GM18517 (cell line): ENCODE data around the gene ZNF862.
"Not testable (repeated sequence)": the region's sequence is repeated elsewhere in the genome, so short reads cannot be mapped to it uniquely, and the experiment has no call there.

ENCODE experiments used
- ATAC-seq: cut with Tn5 transposase; IDR thresholded peaks from one replicate; pipeline ENCODE4 v1.9.1; 2021; ENCODE audit warnings: mild to moderate bottlenecking, moderate library complexity; ENCODE audit not compliant: unreplicated experiment

The ZNF862 gene

GRCh38 chr7:149879271-149879743 is 41.1 kb downstream of the ZNF862 start:
- ATAC-seq: no peak

DNA sequence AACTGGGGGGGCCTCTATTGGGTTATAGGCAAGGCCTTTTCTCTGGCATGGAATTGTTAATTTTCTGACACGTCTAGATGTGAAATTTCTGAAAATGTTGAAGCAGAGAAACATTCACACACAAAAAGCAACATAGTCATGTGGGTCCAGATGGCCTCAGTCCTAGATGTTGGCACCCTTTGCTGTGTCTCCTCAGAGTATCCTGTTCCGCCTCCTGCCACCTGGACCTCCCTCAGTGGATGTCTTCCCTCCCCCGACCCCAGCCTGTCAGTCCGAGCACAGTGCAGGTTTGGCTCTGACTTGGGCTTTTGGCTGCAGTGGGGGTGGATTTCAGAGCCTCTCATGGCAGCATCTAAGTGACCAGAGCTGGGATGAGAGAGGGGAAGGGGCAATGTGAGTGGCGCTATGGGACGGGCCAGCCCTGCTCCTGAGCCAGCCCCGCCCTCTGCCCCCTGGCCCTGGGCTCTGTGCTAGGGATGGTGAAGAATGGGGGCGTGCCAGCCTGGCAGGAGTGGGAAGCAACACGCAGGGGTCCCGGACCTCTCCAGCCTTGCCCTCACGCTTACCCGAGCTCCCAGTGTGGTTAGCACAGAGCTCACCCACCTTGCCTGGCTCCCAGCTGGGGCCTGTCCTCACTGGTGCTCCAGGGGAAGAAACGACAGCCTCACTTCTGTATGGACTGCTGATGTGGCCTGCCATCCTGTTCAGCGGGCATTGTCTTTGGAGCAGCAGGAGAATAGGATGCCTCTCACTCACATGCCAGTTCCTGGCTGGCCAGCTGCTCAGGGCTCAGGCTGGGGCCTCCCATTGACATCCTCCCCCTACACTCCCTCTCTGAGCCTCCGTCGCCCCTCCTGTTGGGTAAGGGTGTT is 41.8 kb downstream of the ZNF862 start:
- no peak for ATAC-seq

DNA sequence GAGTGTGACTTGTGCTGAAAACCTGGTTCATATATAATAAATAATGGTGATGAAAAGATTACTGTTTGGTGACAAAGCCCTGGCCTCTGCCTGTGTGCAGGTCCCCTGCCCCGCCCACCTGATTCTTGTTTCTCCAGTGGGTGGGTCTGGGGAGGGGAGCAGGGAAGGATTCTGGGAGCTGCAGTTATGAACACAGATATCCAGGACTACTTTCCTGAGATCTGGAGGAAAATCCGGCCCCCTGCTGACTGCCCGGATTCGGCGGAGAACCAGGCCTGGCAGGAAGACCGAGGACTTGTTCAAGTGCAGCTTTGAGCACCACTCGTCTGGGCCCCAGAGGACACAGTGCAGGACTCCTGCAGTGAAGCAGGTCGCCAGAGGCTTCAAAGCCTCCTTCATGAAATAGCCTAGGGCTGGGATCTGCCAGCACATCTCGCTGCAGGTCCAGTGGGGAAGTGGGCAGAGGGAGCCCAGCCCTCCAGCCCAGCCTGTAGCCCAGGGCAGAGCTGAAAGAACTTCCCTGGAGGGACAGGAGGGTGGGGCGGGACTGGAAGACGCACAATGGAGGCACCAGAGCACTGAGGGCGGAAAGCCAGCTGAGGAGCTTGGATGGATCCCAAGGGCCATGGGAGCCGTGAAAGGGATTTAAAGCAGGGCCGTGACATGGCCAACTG is 42.6 kb downstream of the ZNF862 start:
- no peak for ATAC-seq

- ATAC-seq: no peak
These were observed 43.4 kb downstream of the ZNF862 start for GRCh38 chr7:149881328-149882247.

DNA sequence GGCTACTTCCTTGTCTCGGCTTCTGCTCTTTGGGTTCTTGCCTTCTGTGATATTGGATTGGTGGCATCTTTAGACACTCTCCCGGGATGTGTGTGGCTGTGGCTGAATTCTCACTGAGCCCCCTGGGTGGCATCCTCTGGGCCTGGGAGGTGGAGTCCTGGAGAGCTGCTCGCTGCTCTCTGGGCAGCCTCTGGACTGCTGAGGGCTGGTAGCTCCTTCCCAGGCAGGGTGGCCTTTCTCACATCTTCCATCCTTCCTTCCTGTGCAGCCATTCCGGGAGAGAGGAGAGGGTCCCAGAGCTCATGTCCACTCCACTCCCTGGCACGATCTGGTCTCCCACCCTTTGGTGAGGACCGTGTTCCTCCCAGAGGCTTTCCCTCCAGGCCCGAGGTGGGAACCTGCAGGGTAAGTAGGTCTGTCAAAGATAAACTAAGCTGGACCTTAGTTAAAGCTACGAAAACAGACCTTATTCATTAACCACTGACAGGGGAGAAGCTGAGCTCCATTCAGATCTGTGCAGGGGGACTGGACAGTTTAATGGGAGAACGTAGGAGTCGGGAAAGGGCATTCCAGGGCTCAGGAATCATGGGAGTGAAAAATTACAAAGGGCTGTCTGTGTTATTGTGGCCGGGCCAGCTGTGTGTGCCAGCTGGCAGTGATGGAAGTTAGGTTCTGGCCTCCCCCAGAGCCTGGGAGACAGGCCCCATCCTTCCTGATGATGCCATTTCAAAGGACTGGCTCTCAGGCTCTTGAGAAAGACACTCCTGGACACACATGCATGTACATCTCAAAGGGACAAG is 44.3 kb downstream of the ZNF862 start:
- no peak for ATAC-seq

- no peak for ATAC-seq
These were observed 44.9 kb downstream of the ZNF862 start for GRCh38 chr7:149883048-149883438.

GRCh38 chr7:149883452-149883861 is 45.3 kb downstream of the ZNF862 start:
- ATAC-seq: peak; percentile 78

DNA sequence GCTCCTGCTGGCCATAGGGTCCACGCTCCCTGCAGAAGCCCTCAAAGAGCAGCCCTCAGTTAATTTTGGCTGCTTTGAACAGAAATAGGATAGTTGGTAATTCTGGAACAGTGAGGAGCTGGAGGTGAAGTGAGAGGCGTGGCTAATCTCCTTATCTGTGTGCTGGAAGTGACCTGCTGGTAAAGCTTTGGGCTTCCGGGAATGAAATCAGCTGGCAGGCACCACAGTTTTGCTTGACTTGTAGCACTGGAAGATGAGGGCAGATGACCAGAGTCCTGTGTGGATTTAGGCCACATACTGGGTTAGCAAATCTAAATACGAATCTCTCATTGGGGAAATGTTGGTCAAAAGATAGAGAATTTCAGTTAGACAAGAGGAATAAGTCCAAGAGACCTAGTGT is 45.8 kb downstream of the ZNF862 start:
- no peak for ATAC-seq

GRCh38 chr7:149884541-149884940 is 46.4 kb downstream of the ZNF862 start:
- ATAC-seq: no peak

GRCh38 chr7:149885191-149886017 is 47.2 kb downstream of the ZNF862 start:
- ATAC-seq: no peak

DNA sequence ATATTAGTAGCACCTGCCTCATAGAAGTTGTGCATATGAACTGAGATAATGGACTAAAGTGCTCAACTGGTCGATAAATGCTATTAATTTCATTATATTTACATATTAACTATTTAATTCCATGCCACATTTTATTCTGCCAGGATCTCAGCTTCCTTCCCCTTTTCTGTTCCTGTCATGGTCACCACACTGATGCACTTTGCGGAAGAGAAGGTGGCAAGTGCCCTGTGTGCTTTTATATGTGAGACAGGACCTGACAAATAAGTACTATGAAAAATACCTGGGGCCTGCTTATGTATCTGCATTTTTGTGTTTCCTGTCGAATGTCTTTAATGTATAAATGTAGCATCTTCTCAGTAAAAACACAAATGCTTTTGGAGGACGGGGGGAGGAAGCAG is 47.8 kb downstream of the ZNF862 start:
- no peak for ATAC-seq

DNA sequence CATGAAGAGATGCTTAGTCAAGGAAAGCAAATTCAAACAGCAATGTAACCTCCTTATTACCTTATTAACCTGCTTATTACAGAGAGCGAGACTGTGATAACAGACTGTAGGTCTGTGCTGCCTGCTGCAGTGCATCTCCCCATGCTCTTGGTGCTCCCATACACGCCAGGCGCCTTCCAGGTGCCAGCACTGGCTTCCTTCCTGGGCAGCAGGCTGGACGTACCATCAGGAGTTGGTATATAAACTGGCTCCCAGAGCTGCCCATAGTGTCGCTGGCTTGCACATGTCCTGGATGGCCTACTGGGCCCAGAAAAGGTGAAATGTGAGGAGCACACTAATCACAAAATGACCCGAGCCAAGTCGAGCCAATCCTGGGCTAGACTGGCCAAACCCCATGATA is 49.1 kb downstream of the ZNF862 start:
- no peak for ATAC-seq

GRCh38 chr7:149890715-149891114 is 52.5 kb downstream of the ZNF862 start:
- not testable (repeated sequence) for ATAC-seq

GRCh38 chr7:149894957-149895356 is 56.8 kb downstream of the ZNF862 start:
- ATAC-seq: not testable (repeated sequence)

DNA sequence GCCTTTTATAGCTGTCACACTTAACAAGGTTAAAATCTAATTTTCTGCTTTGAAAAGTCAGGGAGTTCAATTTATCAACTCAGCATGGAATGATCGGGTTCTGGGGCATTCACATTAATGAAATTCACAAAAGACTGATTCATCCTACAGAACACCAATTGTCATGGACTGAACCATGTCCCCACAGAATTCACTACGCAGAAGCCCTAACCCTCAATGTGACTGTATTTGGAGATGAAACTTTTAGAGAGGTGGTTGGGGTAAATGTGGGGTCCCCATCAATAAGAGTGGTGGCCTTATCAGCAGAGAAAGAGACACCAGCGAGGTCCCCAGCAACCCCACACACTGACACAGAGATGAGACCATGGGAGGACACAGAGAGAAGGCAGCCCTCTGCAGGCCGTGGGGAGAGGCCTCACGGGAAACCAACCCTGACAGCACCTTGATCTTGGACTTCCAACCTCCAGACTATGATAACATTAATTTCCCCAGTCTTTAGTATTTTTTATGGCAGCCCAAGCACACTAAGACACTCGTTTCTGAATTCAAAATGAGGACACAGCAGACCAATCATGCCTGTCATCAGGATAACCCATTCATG is 69.7 kb downstream of the ZNF862 start:
- not testable (repeated sequence) for ATAC-seq

- ATAC-seq: not testable (repeated sequence)
These were observed 72.0 kb downstream of the ZNF862 start for GRCh38 chr7:149910219-149910618.

GRCh38 chr7:149912126-149912525 is 74.0 kb downstream of the ZNF862 start:
- ATAC-seq: not testable (repeated sequence)
